Activated CD4-positive, alpha-beta T cell treated with anti-CD3 and anti-CD28 coated beads, Interleukin-2, amount 10 ng/mL, durations not matched to agents 24 days and 14 days (primary cell): ENCODE data around the gene NHSL1. TPM values are rescaled to one million over a fixed set of nuclear protein-coding genes. Genes with fewer than 3 reads are reported as not detected.

ENCODE experiments used
- DNase-seq: peaks from one replicate; pipeline ENCODE4 v3.0.0; 2022
- H3K27ac Mint-ChIP-seq: one replicate; pipeline ENCODE4 v1.8.0; 2022; ENCODE audit warnings: mild to moderate bottlenecking, mixed read lengths
- H3K27me3 Mint-ChIP-seq: one replicate; pipeline ENCODE4 v1.8.0; 2022; ENCODE audit warnings: mixed read lengths
- H3K36me3 Mint-ChIP-seq: one replicate; pipeline ENCODE4 v1.8.0; 2022; ENCODE audit warnings: low read depth, mild to moderate bottlenecking, mixed read lengths
- H3K4me1 Mint-ChIP-seq: one replicate; pipeline ENCODE4 v1.8.0; 2021; ENCODE audit warnings: mixed read lengths
- H3K4me3 Mint-ChIP-seq: one replicate; pipeline ENCODE4 v1.8.0; 2022; ENCODE audit warnings: mild to moderate bottlenecking, moderate library complexity, mixed read lengths
- H3K9me3 Mint-ChIP-seq: one replicate; pipeline ENCODE4 v1.8.0; 2021; ENCODE audit warnings: mixed read lengths
- intact Hi-C: fragments of 100-400 bp; cut with micrococcal nuclease; formaldehyde crosslinking; loops from one replicate; pipeline ENCODE4 v1.15.1; 2023
- total RNA-seq: library from RNA; stranded (reverse); gene quantifications from 2 replicates; pipeline ENCODE4 v1.2.3, GENCODE V29; 2022

Gene NHSL1
- total RNA-seq, 1 donor from 2014 or later, result 0.63 TPM

- Mint-ChIP-seq H3K9me3 (peaks cover 4% of the 10 kb centered on the region), H3K27ac (no peak overlapping the region), H3K27me3 (peaks cover 17% of the 10 kb centered on the region), H3K36me3 (no peaks in the 10 kb centered on the region), H3K4me1 (peaks cover 3% of the 10 kb centered on the region), H3K4me3 (no peak overlapping the region)
- no peak for DNase-seq
- intact Hi-C loops, result no loop called here
Observed at GRCh38 chr6:138397128-138398122, 101.9 kb downstream of the NHSL1 start.

GRCh38 chr6:138396709-138397108 is 102.6 kb downstream of the NHSL1 start:
- Mint-ChIP-seq H3K4me1 (peaks cover 3% of the 10 kb centered on the region), H3K36me3 (no peaks in the 10 kb centered on the region), H3K9me3 (peaks cover 4% of the 10 kb centered on the region), H3K27ac (no peak overlapping the region), H3K27me3 (peaks cover 14% of the 10 kb centered on the region), H3K4me3 (no peak overlapping the region)
- no peak for DNase-seq
- intact Hi-C loops, result no loop called here

GRCh38 chr6:138393871-138394783 is 105.2 kb downstream of the NHSL1 start:
- Mint-ChIP-seq H3K36me3 (no peaks in the 10 kb centered on the region), H3K27me3 (peaks cover 19% of the 10 kb centered on the region), H3K4me3 (no peak overlapping the region), H3K4me1 (peaks cover 3% of the 10 kb centered on the region), H3K9me3 (peaks cover 4% of the 10 kb centered on the region), H3K27ac (no peak overlapping the region)
- intact Hi-C loops, result no loop called here
- no peak for DNase-seq

- intact Hi-C loops, result no loop called here
- Mint-ChIP-seq H3K9me3 (peaks cover 4% of the 10 kb centered on the region), H3K4me3 (no peak overlapping the region), H3K27me3 (peaks cover 23% of the 10 kb centered on the region), H3K36me3 (no peaks in the 10 kb centered on the region), H3K27ac (no peak overlapping the region), H3K4me1 (peaks cover 3% of the 10 kb centered on the region)
- DNase-seq, result no peak
Observed at GRCh38 chr6:138389551-138389950, 109.7 kb downstream of the NHSL1 start.

GRCh38 chr6:138387577-138388368 is 111.5 kb downstream of the NHSL1 start:
- Mint-ChIP-seq H3K27me3 (peaks cover 19% of the 10 kb centered on the region), H3K36me3 (no peaks in the 10 kb centered on the region), H3K9me3 (no peaks in the 10 kb centered on the region), H3K4me1 (no peaks in the 10 kb centered on the region), H3K27ac (no peak overlapping the region), H3K4me3 (no peak overlapping the region)
- intact Hi-C loops, result no loop called here
- DNase-seq, result no peak

- Mint-ChIP-seq H3K9me3 (no peaks in the 10 kb centered on the region), H3K36me3 (no peaks in the 10 kb centered on the region), H3K27me3 (peaks cover 17% of the 10 kb centered on the region), H3K4me3 (no peak overlapping the region), H3K27ac (no peak overlapping the region), H3K4me1 (no peaks in the 10 kb centered on the region)
- DNase-seq, result no peak
- intact Hi-C loops, result no loop called here
Observed at GRCh38 chr6:138386897-138387296, 112.4 kb downstream of the NHSL1 start.

GRCh38 chr6:138383776-138384175 is 115.5 kb downstream of the NHSL1 start:
- no peaks in the 10 kb centered on the region for H3K36me3 Mint-ChIP-seq
- DNase-seq, result no peak

GRCh38 chr6:138382498-138383265 is 116.6 kb downstream of the NHSL1 start:
- Mint-ChIP-seq H3K27ac (no peak overlapping the region), H3K4me3 (no peak overlapping the region), H3K27me3 (peaks cover 5% of the 10 kb centered on the region), H3K4me1 (no peaks in the 10 kb centered on the region), H3K9me3 (no peaks in the 10 kb centered on the region), H3K36me3 (no peaks in the 10 kb centered on the region)
- intact Hi-C loops, result no loop called here
- DNase-seq, result no peak

More at GRCh38 chr6:138383776-138384175, 115.5 kb downstream of the NHSL1 start:
- Mint-ChIP-seq H3K9me3 (no peaks in the 10 kb centered on the region), H3K4me3 (no peak overlapping the region), H3K4me1 (no peaks in the 10 kb centered on the region), H3K27ac (no peak overlapping the region), H3K27me3 (peaks cover 3% of the 10 kb centered on the region)
- intact Hi-C loops, result no loop called here

- H3K9me3 Mint-ChIP-seq, result no peaks in the 10 kb centered on the region
- peaks cover 7% of the 10 kb centered on the region for H3K27me3 Mint-ChIP-seq
- H3K4me1 Mint-ChIP-seq, result no peaks in the 10 kb centered on the region
- intact Hi-C loops, result no loop called here
- DNase-seq, result no peak
- H3K4me3 Mint-ChIP-seq, result no peak overlapping the region
- H3K36me3 Mint-ChIP-seq, result no peaks in the 10 kb centered on the region
- no peak overlapping the region for H3K27ac Mint-ChIP-seq
Observed at GRCh38 chr6:138378463-138378862, 120.8 kb downstream of the NHSL1 start.

- DNase-seq, result no peak
- intact Hi-C loops, result no loop called here
- H3K9me3 Mint-ChIP-seq, result no peaks in the 10 kb centered on the region
- H3K4me3 Mint-ChIP-seq, result no peak within 1 kb of the TSS
- no peaks in the 10 kb centered on the region for H3K4me1 Mint-ChIP-seq
- H3K27ac Mint-ChIP-seq, result no peak within 1 kb of the TSS
- H3K36me3 Mint-ChIP-seq, result no peaks in the 10 kb centered on the region
- peaks cover 7% of the 10 kb centered on the region for H3K27me3 Mint-ChIP-seq
Observed at GRCh38 chr6:138377844-138378243, 121.5 kb downstream of the NHSL1 start, which contains the start of gene SMIM28. Gene SMIM28 (plus strand): TSS chr6:138377905. CDS start chr6:138378073, 168 bp downstream.

- H3K27me3 Mint-ChIP-seq, result peaks cover 7% of the 10 kb centered on the region
- no peak for DNase-seq
- H3K27ac Mint-ChIP-seq, result no peak overlapping the region
- H3K4me3 Mint-ChIP-seq, result no peak overlapping the region
- intact Hi-C loops, result no loop called here
- H3K36me3 Mint-ChIP-seq, result no peaks in the 10 kb centered on the region
- H3K4me1 Mint-ChIP-seq, result peaks cover 2% of the 10 kb centered on the region
- H3K9me3 Mint-ChIP-seq, result no peaks in the 10 kb centered on the region
Observed at GRCh38 chr6:138377042-138377441, 122.3 kb downstream of the NHSL1 start.

GRCh38 chr6:138374815-138375214 is 124.5 kb downstream of the NHSL1 start:
- Mint-ChIP-seq H3K4me1 (peaks cover 2% of the 10 kb centered on the region), H3K4me3 (no peak overlapping the region), H3K27me3 (peaks cover 13% of the 10 kb centered on the region), H3K9me3 (no peaks in the 10 kb centered on the region), H3K27ac (no peak overlapping the region), H3K36me3 (no peaks in the 10 kb centered on the region)
- DNase-seq, result no peak
- intact Hi-C loops, result no loop called here

- H3K4me1 Mint-ChIP-seq, result peaks cover 2% of the 10 kb centered on the region
- H3K36me3 Mint-ChIP-seq, result no peaks in the 10 kb centered on the region
- H3K4me3 Mint-ChIP-seq, result no peak overlapping the region
- peaks cover 15% of the 10 kb centered on the region for H3K27me3 Mint-ChIP-seq
- H3K9me3 Mint-ChIP-seq, result no peaks in the 10 kb centered on the region
- no peak for DNase-seq
- intact Hi-C loops, result no loop called here
- H3K27ac Mint-ChIP-seq, result no peak overlapping the region
Observed at GRCh38 chr6:138374230-138374629, 125.1 kb downstream of the NHSL1 start.
